Thyroid gland (tissue), 4 donors: Measurements from ENCODE around the gene GALNT17.

Source experiments
- POLR2A ChIP-seq, 2 donors: fragments of 450-650 bp; IDR thresholded peaks; one replicate each; pipeline ENCODE4 v1.6.1; 2017; ENCODE audit warnings: antibody characterized with exemption in 2 of 2, mild to moderate bottlenecking in 2 of 2, moderate library complexity in 1 of 2
- TF ChIP-seq, protein P1 (sequence below), 6 experiments: fragments of 200-600 bp in 3 of 6; fragments of 450-650 bp in 3 of 6; sonication (generic) in 3 of 6; IDR thresholded peaks; one replicate each; pipeline ENCODE4 v1.5.1; 2016 to 2019; ENCODE audit warnings: antibody characterized with exemption in 6 of 6, mild to moderate bottlenecking in 2 of 6, inconsistent platforms in 1 of 6, moderate library complexity in 1 of 6

DNA sequence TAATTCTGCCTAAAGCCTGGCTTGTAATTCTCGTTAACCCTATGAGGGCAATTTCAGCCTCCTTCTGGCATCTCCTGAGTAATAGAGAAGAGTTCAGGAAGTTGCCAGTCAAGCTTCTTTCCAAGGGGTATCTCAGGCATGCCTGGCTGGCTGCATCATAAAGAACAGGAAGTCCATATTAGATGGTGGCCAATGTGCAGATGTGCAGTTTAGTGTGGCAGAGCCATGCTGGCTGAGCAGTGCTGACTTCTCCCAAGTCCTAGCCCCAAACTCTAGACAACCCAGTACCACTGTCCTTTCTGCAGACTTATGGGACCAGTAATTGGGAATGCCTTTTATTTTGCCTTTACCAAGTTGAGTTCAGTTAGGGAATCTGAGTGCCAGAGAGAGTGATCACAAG, 517.9 kb downstream of the GALNT17 start:
- TF ChIP-seq POLR2A (IDR thresholded peaks at IDR 0.05) = no peak
- TF ChIP-seq, protein P1, sequence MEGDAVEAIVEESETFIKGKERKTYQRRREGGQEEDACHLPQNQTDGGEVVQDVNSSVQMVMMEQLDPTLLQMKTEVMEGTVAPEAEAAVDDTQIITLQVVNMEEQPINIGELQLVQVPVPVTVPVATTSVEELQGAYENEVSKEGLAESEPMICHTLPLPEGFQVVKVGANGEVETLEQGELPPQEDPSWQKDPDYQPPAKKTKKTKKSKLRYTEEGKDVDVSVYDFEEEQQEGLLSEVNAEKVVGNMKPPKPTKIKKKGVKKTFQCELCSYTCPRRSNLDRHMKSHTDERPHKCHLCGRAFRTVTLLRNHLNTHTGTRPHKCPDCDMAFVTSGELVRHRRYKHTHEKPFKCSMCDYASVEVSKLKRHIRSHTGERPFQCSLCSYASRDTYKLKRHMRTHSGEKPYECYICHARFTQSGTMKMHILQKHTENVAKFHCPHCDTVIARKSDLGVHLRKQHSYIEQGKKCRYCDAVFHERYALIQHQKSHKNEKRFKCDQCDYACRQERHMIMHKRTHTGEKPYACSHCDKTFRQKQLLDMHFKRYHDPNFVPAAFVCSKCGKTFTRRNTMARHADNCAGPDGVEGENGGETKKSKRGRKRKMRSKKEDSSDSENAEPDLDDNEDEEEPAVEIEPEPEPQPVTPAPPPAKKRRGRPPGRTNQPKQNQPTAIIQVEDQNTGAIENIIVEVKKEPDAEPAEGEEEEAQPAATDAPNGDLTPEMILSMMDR (IDR thresholded peaks at IDR 0.05) = no peak
